Esophagus squamous epithelium (tissue), 4 donors: ENCODE measurements around the gene RGS6.

Source experiments
- CTCF ChIP-seq, 6 experiments: fragments of 450-650 bp in 4 of 6; fragments of 200-600 bp in 2 of 6; sonication (generic) in 2 of 6; IDR thresholded peaks; one replicate each; pipeline ENCODE4 v1.5.1; 2016 to 2019; ENCODE audit warnings: antibody characterized with exemption in 6 of 6, mild to moderate bottlenecking in 4 of 6, moderate library complexity in 4 of 6
- POLR2A ChIP-seq, 4 donors: fragments of 450-650 bp; IDR thresholded peaks; one replicate each; pipeline ENCODE4 v1.6.1; 2017; ENCODE audit warnings: antibody characterized with exemption in 4 of 4, mild to moderate bottlenecking in 4 of 4, moderate library complexity in 3 of 4

DNA sequence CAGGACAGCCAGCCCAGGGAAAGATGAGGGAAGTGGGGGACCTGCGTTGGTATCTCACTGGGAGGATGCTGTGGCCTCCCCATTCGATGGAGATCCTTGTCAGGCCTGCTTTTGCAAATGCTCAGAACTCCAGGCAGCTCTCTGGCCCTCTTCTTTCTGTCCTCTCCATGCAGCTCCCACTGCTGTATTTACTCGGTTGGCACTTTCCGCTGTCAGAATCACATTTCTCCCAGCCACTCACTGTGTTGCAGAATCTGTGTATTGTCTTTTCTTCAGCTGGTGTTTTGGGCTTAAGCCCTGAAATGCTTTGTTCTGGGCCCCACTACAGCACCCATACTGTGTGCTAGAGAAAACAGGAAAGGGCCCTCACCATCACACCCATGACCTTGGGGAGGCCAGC lies 401.1 kb downstream of the RGS6 start:
- TF ChIP-seq CTCF (IDR thresholded peaks at IDR 0.05) (no peak), POLR2A (IDR thresholded peaks at IDR 0.05) (no peak)
